AG09309 (cell line): ENCODE results near the gene HYAL2.
A peak's percentile ranks its signal among the peaks of the same experiment; 100 is the strongest.

Experiments used
- DNase-seq: peaks from one replicate; pipeline ENCODE4 v3.0.0-alpha.2; 2010; ENCODE audit warnings: low read depth
- H3K4me3 ChIP-seq: 2 replicates; pipeline ENCODE4 v1.5.1; 2011; ENCODE audit warnings: mild to moderate bottlenecking, low read depth, low read length, moderate library complexity; ENCODE audit not compliant: control insufficient read depth
- CTCF ChIP-seq: IDR thresholded peaks from 2 replicates; pipeline ENCODE4 v1.5.1; 2011; ENCODE audit warnings: mild to moderate bottlenecking, low read depth, low read length, inconsistent platforms; ENCODE audit not compliant: insufficient read depth, control insufficient read depth; ENCODE audit errors: missing control alignments

The HYAL2 gene

GRCh38 chr3:50355829-50356552 is 33.4 kb upstream of the HYAL2 start:
- peak overlapping the region; percentile 64 for H3K4me3 ChIP-seq
- TF ChIP-seq CTCF, result no peak
- no peak for DNase-seq

DNA sequence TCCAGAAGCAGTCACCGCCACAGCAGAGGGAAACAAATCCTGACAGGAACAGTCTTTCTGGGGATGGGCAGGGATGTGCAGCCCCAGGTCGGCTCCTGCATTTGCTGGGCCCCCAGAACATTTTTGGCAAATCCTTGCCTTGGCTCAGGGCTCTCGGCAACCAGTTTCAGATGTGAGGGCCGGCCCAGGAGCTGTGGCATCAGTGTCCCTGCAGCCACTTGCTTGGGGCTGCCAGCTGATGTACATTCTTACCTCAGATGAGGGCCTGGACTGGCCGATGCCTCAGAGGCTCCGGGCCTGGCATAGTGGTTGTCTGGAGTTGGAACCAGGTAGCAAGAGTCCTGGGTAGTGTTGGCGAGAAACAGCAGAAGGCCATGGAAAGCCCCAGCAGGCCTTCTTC is 32.3 kb upstream of the HYAL2 start:
- no peak for DNase-seq

DNA sequence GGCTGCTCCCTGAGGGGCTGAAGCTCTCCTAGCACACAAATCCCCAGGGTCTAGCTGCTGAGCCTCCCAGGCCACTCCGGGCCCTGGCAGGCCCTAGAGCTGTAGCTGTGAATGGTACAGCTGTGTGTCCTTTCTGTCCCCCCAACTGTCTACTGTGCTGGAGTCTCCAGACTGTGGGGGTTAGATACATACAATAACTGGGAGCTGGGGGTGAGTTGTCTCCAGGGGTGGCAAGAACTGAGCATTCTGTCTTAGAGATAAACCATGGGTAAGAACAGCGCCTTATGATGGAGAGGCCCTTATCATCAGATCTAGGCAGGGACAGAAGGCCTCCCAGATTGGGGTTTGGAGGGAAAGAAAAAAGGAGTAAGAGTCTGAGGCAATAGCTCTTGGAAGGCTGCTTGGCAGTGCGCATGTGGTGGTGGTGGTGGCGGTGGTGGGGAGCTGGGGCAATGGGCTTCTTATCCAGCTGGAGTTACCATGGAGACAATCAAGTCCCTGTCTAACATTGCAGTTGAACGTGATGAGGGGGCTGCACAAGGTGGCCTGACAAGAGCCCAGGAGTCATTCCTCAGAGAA is 31.7 kb upstream of the HYAL2 start:
- H3K4me3 ChIP-seq, result no peak overlapping the region
- no peak for TF ChIP-seq CTCF
- no peak for DNase-seq

More for the DNA sequence above, 32.3 kb upstream of the HYAL2 start:
- TF ChIP-seq CTCF, result no peak
- H3K4me3 ChIP-seq, result no peak overlapping the region

- H3K4me3 ChIP-seq, result no peak overlapping the region
- no peak for DNase-seq
- no peak for TF ChIP-seq CTCF
Measured at GRCh38 chr3:50353245-50354004, 30.9 kb upstream of the HYAL2 start.

- DNase-seq, result no peak
- no peak overlapping the region for H3K4me3 ChIP-seq
- TF ChIP-seq CTCF, result peak; percentile 48
Measured at GRCh38 chr3:50352781-50353180, 30.2 kb upstream of the HYAL2 start.

DNA sequence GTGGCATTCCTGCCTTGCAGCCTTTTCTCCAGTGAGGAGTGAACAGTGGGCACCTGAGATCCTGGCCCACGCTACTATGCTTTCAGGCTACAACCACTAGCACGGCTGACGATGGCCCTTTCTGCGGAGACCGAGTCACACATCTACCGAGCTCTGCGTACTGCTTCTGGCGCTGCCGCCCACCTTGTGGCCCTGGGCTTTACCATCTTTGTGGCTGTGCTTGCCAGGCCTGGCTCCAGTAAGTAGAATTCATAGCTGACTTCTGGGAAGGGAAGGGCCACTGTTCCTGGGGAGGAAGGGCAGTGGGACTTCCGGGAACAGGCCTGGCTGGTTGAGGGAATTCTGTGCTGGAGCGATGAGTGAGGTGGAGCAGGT is 28.8 kb upstream of the HYAL2 start:
- no peak for DNase-seq

More for the DNA sequence above, 28.8 kb upstream of the HYAL2 start:
- peak overlapping the region; percentile 81 for H3K4me3 ChIP-seq
- no peak for TF ChIP-seq CTCF
